ENCODE results near the gene PTPRT.

PTPRT gene

DNA sequence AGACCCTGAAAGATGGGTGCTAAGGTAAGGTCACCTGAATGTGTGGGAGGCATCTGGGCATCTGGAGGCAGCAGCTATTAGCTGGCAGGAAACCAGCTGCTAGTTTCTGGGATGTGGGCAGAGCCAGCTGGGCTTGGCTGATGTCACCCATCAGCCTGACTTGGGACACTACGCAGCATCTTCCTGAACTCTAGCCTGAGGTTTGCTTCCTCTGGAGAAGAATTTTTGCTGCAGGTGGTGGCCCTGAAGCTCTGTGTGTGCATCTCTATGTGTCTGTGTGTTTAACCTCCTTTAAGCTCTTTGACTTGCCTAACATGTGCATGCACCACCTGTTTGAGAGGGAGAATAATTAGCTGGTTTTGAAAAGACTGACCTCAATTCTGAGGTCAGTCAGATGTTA is 1106.4 kb downstream of the PTPRT start:
- TF ChIP-seq, protein P1, sequence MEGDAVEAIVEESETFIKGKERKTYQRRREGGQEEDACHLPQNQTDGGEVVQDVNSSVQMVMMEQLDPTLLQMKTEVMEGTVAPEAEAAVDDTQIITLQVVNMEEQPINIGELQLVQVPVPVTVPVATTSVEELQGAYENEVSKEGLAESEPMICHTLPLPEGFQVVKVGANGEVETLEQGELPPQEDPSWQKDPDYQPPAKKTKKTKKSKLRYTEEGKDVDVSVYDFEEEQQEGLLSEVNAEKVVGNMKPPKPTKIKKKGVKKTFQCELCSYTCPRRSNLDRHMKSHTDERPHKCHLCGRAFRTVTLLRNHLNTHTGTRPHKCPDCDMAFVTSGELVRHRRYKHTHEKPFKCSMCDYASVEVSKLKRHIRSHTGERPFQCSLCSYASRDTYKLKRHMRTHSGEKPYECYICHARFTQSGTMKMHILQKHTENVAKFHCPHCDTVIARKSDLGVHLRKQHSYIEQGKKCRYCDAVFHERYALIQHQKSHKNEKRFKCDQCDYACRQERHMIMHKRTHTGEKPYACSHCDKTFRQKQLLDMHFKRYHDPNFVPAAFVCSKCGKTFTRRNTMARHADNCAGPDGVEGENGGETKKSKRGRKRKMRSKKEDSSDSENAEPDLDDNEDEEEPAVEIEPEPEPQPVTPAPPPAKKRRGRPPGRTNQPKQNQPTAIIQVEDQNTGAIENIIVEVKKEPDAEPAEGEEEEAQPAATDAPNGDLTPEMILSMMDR (IDR thresholded peaks at IDR 0.05): no peak
- no peak for TF ChIP-seq ZFX (IDR thresholded peaks at IDR 0.05; ENCODE audit: borderline replicate concordance)
- no peak overlapping the region for H3K27ac ChIP-seq

DNA sequence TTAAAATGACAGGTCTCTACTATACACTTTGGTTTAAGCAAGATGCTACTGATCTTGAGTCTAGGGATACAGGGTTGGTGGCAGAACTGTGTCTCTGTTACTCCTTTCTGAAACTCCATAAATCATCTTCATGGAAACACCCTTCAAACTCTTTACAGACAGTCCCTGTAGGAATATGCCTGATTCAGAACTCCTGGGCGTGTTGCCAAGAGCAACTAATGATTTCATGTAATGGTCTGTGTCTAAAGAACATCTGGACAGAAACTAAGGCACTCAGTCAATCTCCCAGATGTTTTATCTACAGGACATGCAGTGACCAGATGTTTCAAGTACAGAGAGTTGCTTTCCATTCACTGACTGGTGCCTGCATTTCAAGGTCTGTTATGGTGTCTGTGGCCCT is 1107.1 kb downstream of the PTPRT start:
- H3K27ac ChIP-seq: no peak overlapping the region

DNA sequence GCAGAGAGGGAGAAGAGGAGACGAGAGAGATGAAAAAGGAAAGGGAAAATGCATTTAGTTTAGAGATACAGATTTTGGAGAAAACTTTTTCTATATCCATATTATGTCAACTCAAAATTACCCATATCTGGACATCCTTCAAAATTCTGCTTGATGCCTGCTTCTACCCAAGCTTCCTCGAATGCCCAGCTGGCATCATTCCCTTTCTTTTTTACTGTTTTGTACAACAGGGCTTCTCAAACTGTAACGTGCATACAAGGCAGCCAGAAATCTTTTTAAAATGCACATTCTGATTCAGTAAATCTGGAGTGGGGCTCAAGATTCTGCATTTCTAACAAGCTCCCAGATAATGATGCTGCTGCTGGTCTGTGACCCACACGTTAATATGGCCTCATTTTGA is 1108.8 kb downstream of the PTPRT start:
- TF ChIP-seq, protein P1 (IDR thresholded peaks at IDR 0.05): no peak
- no peak for TF ChIP-seq ZFX (IDR thresholded peaks at IDR 0.05; ENCODE audit: borderline replicate concordance)
- H3K27ac ChIP-seq: no peak overlapping the region

More for the DNA sequence above, 1107.1 kb downstream of the PTPRT start:
- TF ChIP-seq ZFX (IDR thresholded peaks at IDR 0.05; ENCODE audit: borderline replicate concordance): no peak
- TF ChIP-seq, protein P1 (IDR thresholded peaks at IDR 0.05): no peak

DNA sequence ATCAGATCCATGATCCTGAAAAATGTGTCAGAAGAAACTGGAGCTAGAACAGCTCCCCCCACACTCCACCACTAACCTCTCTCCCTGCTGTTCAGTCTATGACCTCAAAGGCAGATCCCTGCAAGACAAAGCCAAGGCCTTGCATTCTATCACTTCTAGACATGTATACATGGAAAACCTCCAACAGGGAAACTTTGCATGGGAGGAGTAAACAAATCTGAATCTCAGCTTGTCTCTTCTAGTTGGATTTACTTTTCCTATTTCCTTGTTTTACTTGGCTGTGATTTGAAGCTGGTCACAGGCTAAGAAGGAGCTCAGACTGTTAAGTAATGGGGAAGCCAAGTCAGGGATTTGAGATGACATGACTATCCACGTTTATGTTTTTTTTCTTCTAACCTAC is 1114.8 kb downstream of the PTPRT start:
- TF ChIP-seq ZFX (IDR thresholded peaks at IDR 0.05; ENCODE audit: borderline replicate concordance): no peak
- TF ChIP-seq, protein P1 (IDR thresholded peaks at IDR 0.05): no peak
- H3K27ac ChIP-seq: no peak overlapping the region

DNA sequence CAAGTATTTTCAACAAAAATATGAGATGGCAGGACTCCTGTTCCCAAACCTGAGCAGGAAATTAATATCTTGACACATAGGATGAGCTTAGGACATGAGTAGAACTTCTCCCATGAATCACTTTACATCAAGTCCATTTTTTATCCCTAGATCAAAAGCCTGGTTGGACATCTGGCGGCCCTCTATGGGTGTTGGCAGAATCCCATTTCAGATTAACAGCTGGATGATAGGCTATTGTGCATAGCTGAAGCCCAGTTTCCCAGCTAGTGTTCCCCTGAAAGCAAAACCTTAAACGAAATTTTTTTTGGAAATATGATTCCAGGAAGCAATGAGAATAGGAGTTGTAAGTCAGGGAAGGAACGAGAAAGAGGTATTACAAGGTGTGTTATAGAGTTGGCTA is 1122.1 kb downstream of the PTPRT start:
- TF ChIP-seq, protein P1 (IDR thresholded peaks at IDR 0.05): no peak
- no peak for TF ChIP-seq ZFX (IDR thresholded peaks at IDR 0.05; ENCODE audit: borderline replicate concordance)
- H3K27ac ChIP-seq: no peak overlapping the region

DNA sequence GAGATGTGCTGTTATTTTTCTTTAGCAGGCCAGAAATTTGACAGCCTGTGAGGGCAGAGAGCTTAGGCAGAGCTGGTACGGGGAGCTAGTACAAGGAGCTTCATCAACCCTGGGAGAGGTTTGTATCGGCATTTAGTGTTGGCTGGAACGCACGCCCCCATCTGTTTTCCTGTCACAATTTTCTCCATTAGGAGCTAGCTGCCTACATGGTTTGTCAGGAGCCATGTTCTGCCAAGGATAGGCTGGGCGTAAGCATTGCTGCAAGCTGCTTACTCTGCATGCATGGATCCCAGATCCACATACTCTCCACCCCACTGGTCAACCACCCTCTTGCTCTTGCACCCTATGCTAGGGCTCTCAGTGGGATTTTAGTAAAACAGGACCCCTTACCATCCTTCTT is 1122.5 kb downstream of the PTPRT start:
- TF ChIP-seq ZFX (IDR thresholded peaks at IDR 0.05; ENCODE audit: borderline replicate concordance): no peak
- TF ChIP-seq, protein P1 (IDR thresholded peaks at IDR 0.05): no peak

DNA sequence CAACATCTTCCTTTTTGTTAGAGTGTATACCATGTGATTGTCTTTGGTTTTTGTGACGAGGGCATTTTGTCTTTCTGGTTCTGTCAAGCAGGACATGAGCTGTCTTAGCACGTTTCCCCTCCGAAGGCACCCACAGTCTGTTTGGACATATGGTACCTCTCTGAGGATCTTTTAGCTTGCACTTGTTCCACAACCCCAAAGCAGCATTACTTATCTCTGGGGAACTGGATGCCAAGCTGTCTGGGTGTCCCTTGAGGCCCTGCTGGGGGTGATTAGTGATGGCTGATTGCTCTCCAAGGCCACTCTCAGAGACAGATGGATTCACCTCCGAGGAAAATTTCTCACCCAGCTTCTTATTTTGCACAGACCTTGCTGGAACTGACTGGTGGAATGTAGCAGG is 1126.6 kb downstream of the PTPRT start:
- no peak overlapping the region for H3K27ac ChIP-seq
- TF ChIP-seq, protein P1 (IDR thresholded peaks at IDR 0.05): no peak
- no peak for TF ChIP-seq ZFX (IDR thresholded peaks at IDR 0.05; ENCODE audit: borderline replicate concordance)

More for the DNA sequence above, 1122.5 kb downstream of the PTPRT start:
- no peak overlapping the region for H3K27ac ChIP-seq

Measured in 22Rv1 (cell line).